ENCODE measurements around the gene CRYBA4. TPM values are rescaled to one million over a fixed set of nuclear protein-coding genes. Genes with fewer than 3 reads are reported as not detected.

CRYBA4 gene
- total and polyA plus RNA-seq, 11 donors = not detected

DNA sequence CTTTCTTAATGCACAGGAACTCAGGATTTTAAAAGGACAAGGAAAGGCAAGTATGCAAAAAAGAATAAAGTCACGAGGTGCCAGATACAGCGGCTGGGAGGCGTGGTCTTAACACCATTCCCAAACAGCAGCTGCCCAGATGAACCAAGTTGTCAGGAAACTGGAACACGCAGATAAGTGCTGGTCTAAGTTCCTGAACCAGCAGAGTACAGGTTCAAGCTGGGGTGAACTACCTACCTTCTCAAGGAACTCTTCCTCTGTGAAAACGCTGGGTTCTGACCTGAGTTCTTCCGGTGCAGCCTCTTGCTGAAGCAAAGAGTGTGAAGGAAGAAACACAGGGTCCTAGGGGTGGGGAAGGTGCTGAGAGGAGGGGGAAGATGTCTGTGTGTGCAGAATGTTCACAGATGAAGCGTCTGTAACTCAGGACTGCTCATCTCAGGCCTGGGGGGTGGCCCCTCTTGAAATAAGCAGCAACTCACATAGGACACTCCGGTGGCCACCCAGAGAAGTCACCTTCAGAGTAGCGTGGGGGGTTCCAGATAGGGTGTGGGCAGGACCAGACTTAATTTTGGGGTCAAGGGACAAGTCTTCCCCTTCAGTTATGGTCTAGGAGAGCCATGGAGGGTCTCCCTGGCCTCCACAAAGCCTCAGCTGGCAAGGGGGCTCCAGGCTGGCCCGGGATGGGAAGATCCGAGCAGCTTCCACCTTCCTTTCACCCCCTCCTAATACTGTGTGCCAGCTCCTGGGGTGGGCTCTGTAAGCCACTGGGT lies 35.0 kb upstream of the CRYBA4 start:
- no peak for DNase-seq
- 53 to 71% (median 66%) methylated on average over 11 of the region's 11 CpGs for WGBS, 4 donors
- no peak for TF ChIP-seq POLR2A (IDR thresholded peaks at IDR 0.05)
- TF ChIP-seq, protein P1, sequence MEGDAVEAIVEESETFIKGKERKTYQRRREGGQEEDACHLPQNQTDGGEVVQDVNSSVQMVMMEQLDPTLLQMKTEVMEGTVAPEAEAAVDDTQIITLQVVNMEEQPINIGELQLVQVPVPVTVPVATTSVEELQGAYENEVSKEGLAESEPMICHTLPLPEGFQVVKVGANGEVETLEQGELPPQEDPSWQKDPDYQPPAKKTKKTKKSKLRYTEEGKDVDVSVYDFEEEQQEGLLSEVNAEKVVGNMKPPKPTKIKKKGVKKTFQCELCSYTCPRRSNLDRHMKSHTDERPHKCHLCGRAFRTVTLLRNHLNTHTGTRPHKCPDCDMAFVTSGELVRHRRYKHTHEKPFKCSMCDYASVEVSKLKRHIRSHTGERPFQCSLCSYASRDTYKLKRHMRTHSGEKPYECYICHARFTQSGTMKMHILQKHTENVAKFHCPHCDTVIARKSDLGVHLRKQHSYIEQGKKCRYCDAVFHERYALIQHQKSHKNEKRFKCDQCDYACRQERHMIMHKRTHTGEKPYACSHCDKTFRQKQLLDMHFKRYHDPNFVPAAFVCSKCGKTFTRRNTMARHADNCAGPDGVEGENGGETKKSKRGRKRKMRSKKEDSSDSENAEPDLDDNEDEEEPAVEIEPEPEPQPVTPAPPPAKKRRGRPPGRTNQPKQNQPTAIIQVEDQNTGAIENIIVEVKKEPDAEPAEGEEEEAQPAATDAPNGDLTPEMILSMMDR (IDR thresholded peaks at IDR 0.05) = no peak

GRCh38 chr22:26587991-26588613 lies 33.7 kb upstream of the CRYBA4 start:
- Histone ChIP-seq H3K9me3 (peaks cover 0 to 4% (median 0%) of the 10 kb centered on the region in 12 donors), H3K4me3 (peak overlapping the region in 3 of 12 donors; percentile 79 to 94 (median 93)), H3K27ac (peak overlapping the region in 3 of 12 donors; percentile 87 to 90 (median 89)), H3K4me1 (peaks cover 6 to 64% (median 34%) of the 10 kb centered on the region in 12 donors), H3K27me3 (no peaks in the 10 kb centered on the region), H3K36me3 (peaks cover 0 to 4% (median 0%) of the 10 kb centered on the region in 9 donors)
- WGBS, 4 donors = 89 to 96% (median 90%) methylated on average over 4 of the region's 4 CpGs
- intact Hi-C loops (cut with DNase I) = loop anchor here in 7 of 10 donors (5.0 to 10.0 kb wide), 3 partner anchors 44 to 76 kb away; partner anchors contain the start of gene TFIP11 (in 7 of the 7)
- TF ChIP-seq POLR2A (IDR thresholded peaks at IDR 0.05) = no peak
- TF ChIP-seq, protein P1 (IDR thresholded peaks at IDR 0.05) = no peak
- DNase-seq (no peak), ATAC-seq (no peak)

More for the DNA sequence above, 35.0 kb upstream of the CRYBA4 start:
- Histone ChIP-seq H3K4me3 (peak overlapping the region in 1 of 12 donors; percentile 26), H3K27me3 (no peaks in the 10 kb centered on the region), H3K9me3 (peaks cover 0 to 4% (median 0%) of the 10 kb centered on the region in 12 donors), H3K4me1 (peaks cover 6 to 56% (median 34%) of the 10 kb centered on the region in 12 donors), H3K27ac (peak overlapping the region in 4 of 12 donors; percentile 39 to 70 (median 50)), H3K36me3 (peaks cover 0 to 15% (median 5%) of the 10 kb centered on the region in 9 donors)
- ATAC-seq = peak in 1 of 4 donors; percentile 22
- intact Hi-C loops (cut with DNase I) = loop anchor here in 7 of 10 donors (5.0 to 10.0 kb wide), 3 partner anchors 46 to 74 kb away; partner anchors contain the start of gene TFIP11 (in 7 of the 7)

DNA sequence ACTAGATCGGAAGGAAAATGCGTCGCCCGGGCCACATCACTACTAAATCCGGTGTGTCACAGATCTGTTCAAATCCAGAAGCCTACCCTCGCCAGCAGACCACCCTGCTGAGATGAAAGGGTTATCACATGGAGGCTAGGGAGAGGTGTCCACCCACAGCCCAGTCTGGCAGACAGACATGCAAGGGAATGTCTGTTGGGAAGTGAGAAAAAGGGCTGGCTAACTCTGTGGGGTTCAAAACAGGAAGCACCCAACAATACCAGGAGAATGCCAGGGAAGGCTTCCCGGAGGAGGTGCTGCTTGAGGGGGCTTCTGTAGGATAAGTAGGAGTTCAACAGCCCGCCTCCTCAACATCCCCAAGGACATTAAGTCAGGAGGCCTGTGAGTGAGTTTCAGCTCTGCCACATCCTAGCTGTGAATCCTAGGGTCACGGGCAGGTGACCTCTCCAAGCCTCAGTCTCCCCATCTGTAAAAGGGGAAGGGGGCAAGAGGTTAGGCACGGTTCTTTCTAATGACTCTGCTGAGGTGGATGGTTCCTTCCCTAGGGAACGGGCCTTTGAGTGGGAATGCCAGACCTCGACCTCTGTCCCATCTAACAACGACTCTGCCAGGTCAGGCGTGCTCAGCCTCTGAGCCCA lies 32.9 kb upstream of the CRYBA4 start:
- intact Hi-C loops (cut with DNase I) = loop anchor here in 7 of 10 donors (5.0 to 10.0 kb wide), 3 partner anchors 43 to 77 kb away; partner anchors contain the start of gene TFIP11 (in 7 of the 7)

GRCh38 chr22:26589367-26589844 lies 32.4 kb upstream of the CRYBA4 start:
- peak overlapping the region; percentile 79 to 98 (median 92) for H3K4me3 ChIP-seq
- intact Hi-C loops (cut with DNase I) = loop anchor here in 7 of 10 donors (5.0 to 10.0 kb wide), 3 partner anchors 43 to 77 kb away; partner anchors contain the start of gene TFIP11 (in 7 of the 7)
- ATAC-seq (peak in 3 of 4 donors; percentile 25 to 45 (median 32)), DNase-seq (peak; percentile 31 to 55 (median 51))
- no peak for TF ChIP-seq POLR2A (IDR thresholded peaks at IDR 0.05)
- TF ChIP-seq, protein P1 (IDR thresholded peaks at IDR 0.05) = no peak
- H3K27me3 ChIP-seq = no peaks in the 10 kb centered on the region
- peaks cover 0 to 4% (median 0%) of the 10 kb centered on the region in 12 donors for H3K9me3 ChIP-seq
- peaks cover 6 to 73% (median 31%) of the 10 kb centered on the region in 12 donors for H3K4me1 ChIP-seq
- 0 to 2% (median 1%) methylated on average over 14 to 44 of the region's 44 CpGs for WGBS, 4 donors
- H3K27ac ChIP-seq = peak overlapping the region in 11 of 12 donors; percentile 77 to 91 (median 89)
- no peaks in the 10 kb centered on the region for H3K36me3 ChIP-seq

More for the DNA sequence above, 32.9 kb upstream of the CRYBA4 start:
- H3K36me3 ChIP-seq = peaks cover 0 to under 1% (median 0%) of the 10 kb centered on the region in 9 donors
- H3K27ac ChIP-seq = peak overlapping the region in 11 of 12 donors; percentile 77 to 91 (median 89)
- WGBS, 4 donors = 59 to 64% (median 61%) methylated on average over 14 of the region's 14 CpGs
- H3K4me3 ChIP-seq = peak overlapping the region; percentile 79 to 98 (median 92)
- no peak for TF ChIP-seq POLR2A (IDR thresholded peaks at IDR 0.05)
- peaks cover 0 to 4% (median 0%) of the 10 kb centered on the region in 12 donors for H3K9me3 ChIP-seq
- H3K4me1 ChIP-seq = peaks cover 6 to 71% (median 34%) of the 10 kb centered on the region in 12 donors
- no peak for ATAC-seq
- H3K27me3 ChIP-seq = no peaks in the 10 kb centered on the region
- no peak for DNase-seq
